Activated naive CD8-positive, alpha-beta T cell (primary cell): ENCODE measurements around the gene EDAR.

Source experiments
- H3K27ac Mint-ChIP-seq: one replicate; pipeline ENCODE4 v1.8.0; 2021; ENCODE audit warnings: mixed read lengths
- H3K27me3 Mint-ChIP-seq: one replicate; pipeline ENCODE4 v1.8.0; 2021; ENCODE audit warnings: mixed read lengths
- H3K36me3 Mint-ChIP-seq: one replicate; pipeline ENCODE4 v1.8.0; 2021; ENCODE audit warnings: mixed read lengths
- H3K4me1 Mint-ChIP-seq: one replicate; pipeline ENCODE4 v1.8.0; 2021; ENCODE audit warnings: low read depth, mixed read lengths
- H3K4me3 Mint-ChIP-seq: one replicate; pipeline ENCODE4 v1.8.0; 2021; ENCODE audit warnings: mild to moderate bottlenecking, mixed read lengths
- H3K9me3 Mint-ChIP-seq: one replicate; pipeline ENCODE4 v1.8.0; 2021; ENCODE audit warnings: low read depth, mixed read lengths

Gene EDAR

DNA sequence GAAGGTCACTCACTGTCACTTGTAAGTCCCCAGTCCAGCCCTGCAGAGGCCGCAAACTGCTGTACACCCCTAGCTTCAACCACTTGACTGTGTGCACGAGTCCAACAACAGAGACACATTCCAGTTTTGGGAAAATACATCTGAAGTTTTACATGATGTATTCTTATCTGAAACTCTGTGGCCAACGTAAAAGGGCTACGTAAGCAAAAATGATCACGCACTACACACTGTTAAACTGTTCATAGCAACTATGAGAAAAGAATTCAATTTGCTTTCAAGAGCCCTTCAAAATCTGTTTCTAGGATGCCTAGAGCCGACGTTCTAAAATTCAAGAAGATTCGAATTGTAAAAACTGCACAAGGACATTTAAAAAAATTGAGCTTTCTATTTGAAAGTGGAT is 26.0 kb downstream of the EDAR start:
- Mint-ChIP-seq H3K36me3 (no peaks in the 10 kb centered on the region), H3K9me3 (no peaks in the 10 kb centered on the region), H3K27me3 (no peaks in the 10 kb centered on the region), H3K4me3 (no peak overlapping the region), H3K27ac (peak overlapping the region; percentile 13), H3K4me1 (peaks cover 94% of the 10 kb centered on the region)

DNA sequence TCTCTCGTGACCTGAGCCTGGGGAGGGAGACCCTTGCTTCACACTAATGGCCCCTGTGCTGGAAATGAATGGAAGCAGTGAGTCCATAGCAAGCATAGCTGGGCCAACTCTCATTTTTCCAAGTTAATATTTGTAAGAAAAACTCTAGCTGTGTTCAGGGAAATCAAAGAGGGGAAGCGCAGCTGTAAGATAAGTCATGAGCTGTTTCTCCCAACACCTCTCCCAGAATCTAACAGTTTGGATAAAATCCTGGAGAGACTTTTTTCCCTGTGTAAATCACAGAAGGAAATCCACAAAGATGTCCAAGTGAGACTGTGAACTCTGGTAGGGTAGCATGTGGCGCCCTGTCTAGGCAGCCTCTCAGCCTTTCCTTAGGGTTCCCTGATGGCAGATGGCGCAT is 27.2 kb downstream of the EDAR start:
- Mint-ChIP-seq H3K36me3 (no peaks in the 10 kb centered on the region), H3K27ac (no peak overlapping the region), H3K9me3 (no peaks in the 10 kb centered on the region), H3K27me3 (no peaks in the 10 kb centered on the region), H3K4me1 (peaks cover 93% of the 10 kb centered on the region), H3K4me3 (no peak overlapping the region)

GRCh38 chr2:108960006-108960405 is 29.0 kb downstream of the EDAR start:
- Mint-ChIP-seq H3K9me3 (no peaks in the 10 kb centered on the region), H3K4me1 (peaks cover 82% of the 10 kb centered on the region), H3K27ac (peak overlapping the region; percentile 70), H3K27me3 (no peaks in the 10 kb centered on the region), H3K36me3 (no peaks in the 10 kb centered on the region), H3K4me3 (peak overlapping the region; percentile 25)

DNA sequence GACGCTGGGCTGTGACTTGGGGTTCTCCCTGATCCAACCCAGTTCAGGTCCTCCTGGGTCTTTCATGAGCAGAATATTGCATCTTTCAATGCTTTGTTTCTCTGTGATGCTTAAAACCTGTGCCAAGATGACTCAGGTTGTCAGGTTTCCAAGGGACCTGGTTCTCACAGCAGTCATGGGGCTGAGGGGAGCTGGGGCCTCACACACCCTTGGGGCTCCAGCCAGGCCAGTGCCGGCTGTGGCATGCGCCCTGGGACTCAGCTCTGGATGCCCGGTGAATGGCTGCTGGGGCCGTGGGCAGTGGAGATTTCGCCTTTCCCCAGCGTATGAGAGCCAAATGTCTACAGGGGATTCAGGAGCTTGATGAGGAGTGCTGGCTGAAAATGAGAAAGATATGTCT is 29.6 kb downstream of the EDAR start:
- no peak overlapping the region for H3K4me3 Mint-ChIP-seq
- no peak overlapping the region for H3K27ac Mint-ChIP-seq
- H3K9me3 Mint-ChIP-seq = no peaks in the 10 kb centered on the region
- H3K27me3 Mint-ChIP-seq = no peaks in the 10 kb centered on the region
- no peaks in the 10 kb centered on the region for H3K36me3 Mint-ChIP-seq
- peaks cover 76% of the 10 kb centered on the region for H3K4me1 Mint-ChIP-seq

DNA sequence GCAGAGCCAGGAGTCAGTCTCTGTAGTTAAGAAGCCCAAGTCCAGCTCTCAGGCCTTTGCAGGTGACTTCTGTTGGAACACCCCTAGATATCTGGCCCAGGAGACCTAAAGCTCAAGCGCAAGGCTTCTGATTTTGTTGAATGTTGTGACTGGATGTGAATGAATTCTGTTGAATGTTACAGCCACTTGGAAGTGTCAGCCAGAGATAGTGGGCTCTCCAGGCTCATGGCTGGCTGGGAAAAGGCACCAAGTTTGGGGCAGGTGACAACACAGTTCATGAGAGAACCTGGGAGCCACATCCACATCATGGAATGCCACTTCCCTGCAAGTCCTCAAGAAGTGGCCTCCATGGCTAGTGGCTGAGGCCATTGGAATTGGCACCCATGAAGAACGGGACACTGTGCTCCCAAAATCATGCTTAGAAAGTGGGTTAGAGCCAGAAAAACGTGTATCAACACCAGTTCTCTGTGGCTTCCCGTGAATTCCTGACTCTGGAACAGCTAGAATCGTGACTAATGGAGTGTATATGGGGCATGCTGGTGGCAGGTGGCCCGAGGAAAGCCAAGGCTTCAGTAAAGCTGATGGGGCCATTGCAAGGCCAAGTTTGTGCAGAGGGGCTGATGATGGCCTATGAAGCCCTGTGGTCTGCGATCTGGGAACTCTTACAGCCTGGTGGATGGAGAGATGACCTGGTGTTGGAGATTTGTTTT is 30.2 kb downstream of the EDAR start:
- Mint-ChIP-seq H3K4me1 (peaks cover 69% of the 10 kb centered on the region), H3K27me3 (no peaks in the 10 kb centered on the region), H3K4me3 (peak overlapping the region; percentile 76), H3K27ac (peak overlapping the region; percentile 85), H3K9me3 (no peaks in the 10 kb centered on the region), H3K36me3 (no peaks in the 10 kb centered on the region)

GRCh38 chr2:108958002-108958401 is 31.0 kb downstream of the EDAR start:
- peak overlapping the region; percentile 76 for H3K4me3 Mint-ChIP-seq
- peak overlapping the region; percentile 85 for H3K27ac Mint-ChIP-seq

DNA sequence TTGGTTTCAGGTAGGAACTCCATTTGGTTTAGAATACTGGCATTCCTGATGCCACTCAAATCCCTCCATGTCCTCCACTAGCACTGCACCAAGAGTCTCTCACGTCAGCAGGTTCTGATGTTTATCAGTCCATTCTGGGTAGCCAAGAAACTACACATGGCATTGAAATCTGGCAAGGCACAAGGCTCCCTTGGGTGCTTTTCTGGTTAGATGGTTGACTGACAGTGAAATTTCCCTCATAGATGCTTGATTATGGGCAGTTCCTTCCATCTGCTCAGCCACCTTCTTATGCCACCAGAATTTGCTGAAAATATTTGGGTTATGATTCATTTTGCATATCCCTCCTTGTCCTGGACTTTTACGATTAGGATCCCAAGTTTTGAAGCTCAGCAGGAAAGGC is 32.6 kb downstream of the EDAR start:
- Mint-ChIP-seq H3K4me3 (no peak overlapping the region), H3K36me3 (peaks cover 16% of the 10 kb centered on the region), H3K27me3 (no peaks in the 10 kb centered on the region), H3K4me1 (peaks cover 48% of the 10 kb centered on the region), H3K9me3 (peaks cover 16% of the 10 kb centered on the region), H3K27ac (peak overlapping the region; percentile 64)

More at GRCh38 chr2:108958002-108958401, 31.0 kb downstream of the EDAR start:
- Mint-ChIP-seq H3K27me3 (no peaks in the 10 kb centered on the region), H3K4me1 (peaks cover 62% of the 10 kb centered on the region), H3K9me3 (peaks cover 3% of the 10 kb centered on the region), H3K36me3 (peaks cover 4% of the 10 kb centered on the region)

- Mint-ChIP-seq H3K9me3 (peaks cover 23% of the 10 kb centered on the region), H3K27me3 (no peaks in the 10 kb centered on the region), H3K36me3 (peaks cover 34% of the 10 kb centered on the region), H3K4me1 (peaks cover 4% of the 10 kb centered on the region), H3K4me3 (no peak overlapping the region), H3K27ac (no peak overlapping the region)
Observed at GRCh38 chr2:108950369-108951135, 38.5 kb downstream of the EDAR start.

GRCh38 chr2:108949316-108950239 is 39.4 kb downstream of the EDAR start:
- Mint-ChIP-seq H3K9me3 (peaks cover 23% of the 10 kb centered on the region), H3K27me3 (no peaks in the 10 kb centered on the region), H3K27ac (no peak overlapping the region), H3K36me3 (peaks cover 34% of the 10 kb centered on the region), H3K4me3 (no peak overlapping the region), H3K4me1 (peaks cover 4% of the 10 kb centered on the region)

DNA sequence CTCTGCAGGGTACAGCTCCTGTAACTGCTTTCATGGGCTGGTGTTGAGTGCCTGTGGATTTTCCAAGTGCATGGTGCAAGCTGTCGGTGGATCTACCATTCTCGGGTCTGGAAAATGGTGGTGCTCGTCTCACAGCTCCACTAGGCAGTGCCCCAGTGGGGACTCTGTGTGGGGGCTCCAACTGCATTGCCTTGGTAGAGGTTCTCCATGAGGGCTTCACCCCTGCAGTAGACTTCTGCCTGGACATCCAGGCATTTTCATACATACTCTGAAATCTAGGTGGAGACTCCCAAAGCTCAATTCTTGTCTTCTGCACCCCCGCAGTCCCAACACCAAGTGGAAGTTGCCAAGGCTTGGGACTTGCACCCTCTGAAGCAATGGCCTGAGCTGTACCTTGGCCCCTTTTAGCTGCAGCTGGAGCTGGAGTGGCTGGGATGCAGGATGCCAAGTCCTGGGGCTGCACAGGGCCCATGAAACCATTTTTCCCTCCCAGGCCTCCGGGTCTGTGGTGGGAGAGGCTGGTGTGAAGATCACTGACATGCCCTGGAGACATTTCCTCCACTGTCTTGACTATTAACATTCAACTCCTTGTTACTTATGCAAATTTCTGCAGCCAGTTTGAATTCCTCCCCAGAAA is 41.6 kb downstream of the EDAR start:
- peaks cover 25% of the 10 kb centered on the region for H3K36me3 Mint-ChIP-seq
- no peak overlapping the region for H3K27ac Mint-ChIP-seq
- no peak overlapping the region for H3K4me3 Mint-ChIP-seq
- no peaks in the 10 kb centered on the region for H3K27me3 Mint-ChIP-seq
- H3K4me1 Mint-ChIP-seq = peaks cover 4% of the 10 kb centered on the region
- H3K9me3 Mint-ChIP-seq = peaks cover 16% of the 10 kb centered on the region

GRCh38 chr2:108946442-108946841 is 42.6 kb downstream of the EDAR start:
- Mint-ChIP-seq H3K27ac (no peak overlapping the region), H3K36me3 (peaks cover 17% of the 10 kb centered on the region), H3K4me3 (no peak overlapping the region), H3K4me1 (peaks cover 4% of the 10 kb centered on the region), H3K9me3 (peaks cover 7% of the 10 kb centered on the region), H3K27me3 (no peaks in the 10 kb centered on the region)

- Mint-ChIP-seq H3K27me3 (no peaks in the 10 kb centered on the region), H3K9me3 (peaks cover 7% of the 10 kb centered on the region), H3K4me3 (no peak overlapping the region), H3K36me3 (peaks cover 17% of the 10 kb centered on the region), H3K4me1 (peaks cover 4% of the 10 kb centered on the region), H3K27ac (no peak overlapping the region)
Observed at GRCh38 chr2:108945969-108946368, 43.1 kb downstream of the EDAR start.

GRCh38 chr2:108944601-108945331 is 44.3 kb downstream of the EDAR start:
- H3K36me3 Mint-ChIP-seq = peaks cover 17% of the 10 kb centered on the region
- no peak overlapping the region for H3K4me3 Mint-ChIP-seq
- no peak overlapping the region for H3K27ac Mint-ChIP-seq
- peaks cover 3% of the 10 kb centered on the region for H3K4me1 Mint-ChIP-seq
- H3K27me3 Mint-ChIP-seq = no peaks in the 10 kb centered on the region
- H3K9me3 Mint-ChIP-seq = peaks cover 7% of the 10 kb centered on the region

GRCh38 chr2:108943751-108944150 is 45.3 kb downstream of the EDAR start:
- H3K36me3 Mint-ChIP-seq = peaks cover 14% of the 10 kb centered on the region
- peaks cover 6% of the 10 kb centered on the region for H3K4me1 Mint-ChIP-seq
- no peak overlapping the region for H3K4me3 Mint-ChIP-seq
- peaks cover 7% of the 10 kb centered on the region for H3K9me3 Mint-ChIP-seq
- H3K27me3 Mint-ChIP-seq = no peaks in the 10 kb centered on the region
- no peak overlapping the region for H3K27ac Mint-ChIP-seq
